ENCODE results near the gene VDR. TPM values are rescaled to one million over a fixed set of nuclear protein-coding genes. Genes with fewer than 3 reads are reported as not detected.

Gene VDR
- total RNA-seq, 3 donors from 2014 or later (not counting 1 experiment from before 2014, with no cell fraction given) = 1.1 to 2.5 (median 1.6) TPM

GRCh38 chr12:47858511-47859266 lies 46.1 kb downstream of the VDR start:
- Mint-ChIP-seq H3K27me3 (ENCODE audit: low read depth in 2 of 2) (no peaks in the 10 kb centered on the region), H3K9me3 (no peaks in the 10 kb centered on the region), H3K27ac (no peak overlapping the region), H3K36me3 (no peaks in the 10 kb centered on the region), H3K4me1 (no peaks in the 10 kb centered on the region), H3K4me3 (no peak overlapping the region)
- no peaks in the 10 kb centered on the region for H3K27me3 ChIP-seq (ENCODE audit: control insufficient read depth, insufficient read depth, low read length)
- no peak overlapping the region for H3K27ac ChIP-seq (ENCODE audit: low read length)
- ATAC-seq = no peak
- no peak for DNase-seq
- intact Hi-C loops (cut with micrococcal nuclease) = no loop called here
- no peak overlapping the region for H3K4me3 ChIP-seq (ENCODE audit: low read length)
- H3K36me3 ChIP-seq (ENCODE audit: control insufficient read depth, insufficient read depth, low read length) = no peaks in the 10 kb centered on the region
- no peak for TF ChIP-seq CTCF (IDR thresholded peaks at IDR 0.05)
- WGBS (ENCODE audit: insufficient coverage) = 92% methylated on average over 8 of the region's 8 CpGs
- no peaks in the 10 kb centered on the region for H3K4me1 ChIP-seq (ENCODE audit: control insufficient read depth, insufficient read depth, low read length)
- no peaks in the 10 kb centered on the region for H3K9me3 ChIP-seq (ENCODE audit: control insufficient read depth, insufficient read depth, low read length)

- no peaks in the 10 kb centered on the region for H3K9me3 ChIP-seq (ENCODE audit: control insufficient read depth, insufficient read depth, low read length)
- H3K27ac ChIP-seq (ENCODE audit: low read length) = no peak overlapping the region
- intact Hi-C loops (cut with micrococcal nuclease) = no loop called here
- Mint-ChIP-seq H3K27me3 (ENCODE audit: low read depth in 2 of 2) (no peaks in the 10 kb centered on the region), H3K4me3 (no peak overlapping the region), H3K9me3 (no peaks in the 10 kb centered on the region), H3K4me1 (no peaks in the 10 kb centered on the region), H3K27ac (no peak overlapping the region), H3K36me3 (no peaks in the 10 kb centered on the region)
- no peak overlapping the region for H3K4me3 ChIP-seq (ENCODE audit: low read length)
- H3K36me3 ChIP-seq (ENCODE audit: control insufficient read depth, insufficient read depth, low read length) = no peaks in the 10 kb centered on the region
- no peaks in the 10 kb centered on the region for H3K27me3 ChIP-seq (ENCODE audit: control insufficient read depth, insufficient read depth, low read length)
- DNase-seq (no peak), ATAC-seq (no peak)
- no peak for TF ChIP-seq CTCF (IDR thresholded peaks at IDR 0.05)
- no peaks in the 10 kb centered on the region for H3K4me1 ChIP-seq (ENCODE audit: control insufficient read depth, insufficient read depth, low read length)
- 93% methylated on average over 15 of the region's 17 CpGs for WGBS (ENCODE audit: insufficient coverage)
These were observed 47.8 kb downstream of the VDR start for GRCh38 chr12:47856721-47857575.

GRCh38 chr12:47856094-47856493 lies 48.7 kb downstream of the VDR start:
- DNase-seq = no peak
- TF ChIP-seq CTCF (IDR thresholded peaks at IDR 0.05) = no peak
- no peaks in the 10 kb centered on the region for H3K36me3 ChIP-seq (ENCODE audit: control insufficient read depth, insufficient read depth, low read length)
- intact Hi-C loops (cut with micrococcal nuclease) = no loop called here
- Mint-ChIP-seq H3K9me3 (no peaks in the 10 kb centered on the region), H3K4me3 (no peak overlapping the region), H3K27ac (no peak overlapping the region), H3K36me3 (no peaks in the 10 kb centered on the region), H3K4me1 (no peaks in the 10 kb centered on the region), H3K27me3 (ENCODE audit: low read depth in 2 of 2) (no peaks in the 10 kb centered on the region)
- no peak for ATAC-seq
- no CpG with 5 or more reads among the region's 1 CpG for WGBS (ENCODE audit: insufficient coverage)
- no peaks in the 10 kb centered on the region for H3K4me1 ChIP-seq (ENCODE audit: control insufficient read depth, insufficient read depth, low read length)
- no peaks in the 10 kb centered on the region for H3K27me3 ChIP-seq (ENCODE audit: control insufficient read depth, insufficient read depth, low read length)
- H3K27ac ChIP-seq (ENCODE audit: low read length) = no peak overlapping the region
- H3K4me3 ChIP-seq (ENCODE audit: low read length) = no peak overlapping the region
- H3K9me3 ChIP-seq (ENCODE audit: control insufficient read depth, insufficient read depth, low read length) = no peaks in the 10 kb centered on the region

Measured in natural killer cell (primary cell).